ENCODE results near the gene POU6F1.

Gene POU6F1

DNA sequence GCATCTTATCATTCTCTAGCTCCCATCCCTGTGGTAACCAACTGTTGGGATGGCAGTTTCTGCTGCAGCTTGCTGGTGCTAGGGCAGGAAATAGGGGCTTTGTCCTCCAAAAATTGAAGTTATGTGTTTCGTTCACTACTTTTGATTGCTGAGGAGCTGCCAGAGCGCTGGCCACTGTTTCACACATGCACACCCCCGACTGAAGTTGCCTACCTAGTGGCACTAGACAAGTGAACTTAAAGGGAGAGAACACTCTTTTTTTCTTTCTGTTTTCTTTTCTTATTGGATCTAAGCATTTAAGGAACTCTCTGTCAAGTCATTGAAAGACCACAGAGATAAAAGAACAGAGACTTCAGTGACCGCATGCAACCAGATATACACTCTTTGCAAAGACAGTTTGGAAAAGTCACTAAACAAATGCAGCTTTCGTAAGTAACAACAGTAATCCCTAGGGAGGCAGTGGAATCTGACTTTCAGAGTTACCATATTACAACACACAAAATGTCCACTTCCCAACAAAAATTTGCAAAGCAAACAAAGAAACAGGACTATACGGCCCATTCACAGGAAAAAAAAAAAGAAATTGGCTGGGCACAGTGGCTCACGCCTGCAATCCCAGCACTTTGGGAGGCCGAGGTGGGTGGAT, 56.9 kb downstream of the POU6F1 start:
- no peak for DNase-seq

DNA sequence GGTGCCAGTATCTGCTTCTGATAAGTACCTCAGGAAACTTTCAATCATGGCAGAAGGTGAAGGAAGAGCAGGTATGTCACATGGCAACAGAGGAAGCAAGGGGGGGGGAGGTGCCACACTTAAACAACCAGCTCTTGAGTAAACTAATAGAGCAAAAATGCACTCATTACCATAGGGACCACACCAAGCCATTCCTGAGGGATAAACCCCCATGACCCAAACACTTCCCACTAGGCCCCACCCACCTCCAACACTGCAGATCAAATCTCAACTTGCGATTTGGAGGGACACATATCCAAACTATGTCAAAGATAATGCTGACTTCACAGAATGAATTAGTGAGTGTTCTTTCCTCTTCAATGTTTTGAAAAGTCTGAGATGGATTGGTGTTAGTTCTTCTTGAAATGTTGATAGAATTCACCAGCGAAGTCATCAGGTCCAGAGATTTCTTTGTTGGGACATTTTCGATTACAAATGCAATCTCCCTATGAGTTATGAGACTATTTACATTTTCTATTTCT, 61.6 kb downstream of the POU6F1 start:
- DNase-seq = no peak

DNA sequence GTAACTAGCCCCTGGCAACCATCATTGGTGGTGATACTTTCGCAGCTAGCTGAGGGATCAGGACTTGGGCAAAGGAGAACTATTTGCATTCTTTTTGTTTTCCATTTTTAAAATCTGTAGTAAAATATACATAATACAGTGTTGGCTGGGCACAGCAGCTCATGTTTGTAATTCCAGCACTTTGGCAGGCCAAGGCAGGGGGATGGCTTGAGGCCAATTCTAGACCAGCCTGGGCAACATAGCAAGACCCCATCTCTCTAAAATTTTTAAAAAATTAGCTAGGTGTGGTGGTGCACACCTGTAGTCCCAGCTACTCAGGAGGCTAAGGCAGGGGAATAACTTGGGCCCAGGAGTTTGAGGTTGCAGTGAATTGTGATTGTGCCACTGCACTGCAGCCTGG, 64.9 kb downstream of the POU6F1 start:
- no peak for DNase-seq

DNA sequence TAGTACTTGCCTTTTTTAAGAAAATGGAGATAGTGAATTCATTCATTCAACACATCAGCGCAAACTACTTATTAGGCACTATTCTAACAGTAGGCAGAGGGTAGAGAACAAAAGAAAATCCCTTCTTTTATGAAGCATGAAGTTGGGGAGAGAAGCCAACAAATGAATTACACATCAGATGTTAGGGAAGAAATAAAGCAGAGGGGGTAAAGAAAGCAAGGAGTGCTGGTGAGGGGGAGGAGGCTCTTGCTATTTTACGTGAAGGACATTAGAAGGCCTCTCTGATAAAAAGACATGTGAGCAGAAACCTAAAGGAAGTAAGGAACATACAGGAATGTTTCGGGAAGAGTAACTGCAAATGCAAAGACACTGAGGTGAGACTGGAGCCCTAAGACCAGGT, 67.1 kb downstream of the POU6F1 start:
- no peak for DNase-seq

DNA sequence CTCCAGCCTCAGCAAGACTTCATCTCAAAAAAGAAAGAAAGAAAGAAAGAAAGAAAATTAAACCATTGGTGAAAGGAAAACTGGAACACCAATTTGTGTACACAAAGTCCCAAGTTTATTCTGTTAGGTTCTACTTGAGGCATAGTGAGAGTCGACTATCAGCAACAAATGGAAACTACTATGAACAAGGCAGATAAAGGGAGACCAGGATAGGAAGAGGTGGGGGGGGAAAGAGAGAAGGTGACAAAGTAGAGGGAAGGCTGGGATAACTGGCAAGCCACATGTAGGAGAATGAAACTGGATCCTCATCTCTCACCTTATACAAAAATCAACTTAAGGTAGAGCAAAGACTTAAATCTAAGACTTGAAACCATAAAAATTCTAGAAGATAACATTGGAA, 70.6 kb downstream of the POU6F1 start:
- DNase-seq = no peak

DNA sequence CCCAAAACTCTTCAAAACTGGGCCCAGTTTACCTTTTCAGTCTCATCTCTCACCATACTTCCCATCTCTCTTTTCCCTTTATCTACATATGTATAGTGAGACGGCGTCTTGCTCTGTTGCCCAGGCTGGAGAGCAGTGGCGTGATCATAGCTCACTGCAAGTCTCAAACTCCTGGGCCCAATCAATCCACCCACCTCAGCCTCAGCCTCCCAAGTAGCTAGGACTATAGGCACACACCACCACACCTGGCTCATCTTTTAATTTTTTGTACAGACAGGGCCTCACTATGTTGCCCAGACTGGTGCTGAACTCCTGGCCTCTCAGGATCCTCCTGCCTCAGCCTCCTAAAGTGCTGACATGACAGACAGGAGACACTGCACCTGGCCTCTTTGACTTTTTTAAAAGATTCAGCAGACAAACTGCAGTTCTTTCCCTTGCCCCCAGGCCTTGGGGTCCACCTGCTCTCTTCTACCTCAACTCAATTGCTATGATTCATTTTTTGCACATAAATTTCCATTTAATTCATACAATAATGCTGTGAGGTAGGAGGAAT, 78.5 kb downstream of the POU6F1 start:
- no peak for DNase-seq

All from central memory CD4-positive, alpha-beta T cell (primary cell).